B cell (primary cell): ENCODE measurements around the gene PSTK.

Experiments
- EZH2 ChIP-seq: IDR thresholded peaks from 2 replicates; pipeline ENCODE4 v1.6.1; 2012; ENCODE audit warnings: borderline replicate concordance, low read depth, mild to moderate bottlenecking, moderate library complexity, low read length; ENCODE audit not compliant: insufficient read depth, poor library complexity, severe bottlenecking
- TF ChIP-seq, protein P1 (sequence below): fragments of 200-600 bp; IDR thresholded peaks from one replicate; pipeline ENCODE4 v1.8.0; 2022; ENCODE audit warnings: antibody characterized with exemption, mild to moderate bottlenecking

DNA sequence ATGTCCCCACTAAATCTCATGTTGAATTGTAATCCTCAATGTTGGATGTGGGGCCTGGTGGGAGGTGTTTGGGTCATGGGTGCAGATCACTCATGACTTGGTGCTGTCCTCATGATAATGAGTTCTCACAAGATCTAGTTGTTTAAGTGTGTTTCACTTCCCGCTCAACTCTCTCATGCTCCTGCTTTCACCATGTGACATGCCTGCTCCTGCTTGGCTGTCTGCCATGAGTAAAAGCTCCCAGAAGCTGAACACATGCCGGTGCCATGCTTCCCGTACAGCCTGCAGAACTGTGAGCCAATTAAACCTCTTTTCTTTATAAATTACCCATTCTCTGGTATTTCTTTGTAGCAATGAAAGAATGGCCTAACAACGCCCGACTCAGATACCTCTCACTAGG, 6.2 kb upstream of the PSTK start:
- TF ChIP-seq, protein P1, sequence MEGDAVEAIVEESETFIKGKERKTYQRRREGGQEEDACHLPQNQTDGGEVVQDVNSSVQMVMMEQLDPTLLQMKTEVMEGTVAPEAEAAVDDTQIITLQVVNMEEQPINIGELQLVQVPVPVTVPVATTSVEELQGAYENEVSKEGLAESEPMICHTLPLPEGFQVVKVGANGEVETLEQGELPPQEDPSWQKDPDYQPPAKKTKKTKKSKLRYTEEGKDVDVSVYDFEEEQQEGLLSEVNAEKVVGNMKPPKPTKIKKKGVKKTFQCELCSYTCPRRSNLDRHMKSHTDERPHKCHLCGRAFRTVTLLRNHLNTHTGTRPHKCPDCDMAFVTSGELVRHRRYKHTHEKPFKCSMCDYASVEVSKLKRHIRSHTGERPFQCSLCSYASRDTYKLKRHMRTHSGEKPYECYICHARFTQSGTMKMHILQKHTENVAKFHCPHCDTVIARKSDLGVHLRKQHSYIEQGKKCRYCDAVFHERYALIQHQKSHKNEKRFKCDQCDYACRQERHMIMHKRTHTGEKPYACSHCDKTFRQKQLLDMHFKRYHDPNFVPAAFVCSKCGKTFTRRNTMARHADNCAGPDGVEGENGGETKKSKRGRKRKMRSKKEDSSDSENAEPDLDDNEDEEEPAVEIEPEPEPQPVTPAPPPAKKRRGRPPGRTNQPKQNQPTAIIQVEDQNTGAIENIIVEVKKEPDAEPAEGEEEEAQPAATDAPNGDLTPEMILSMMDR = no peak
- TF ChIP-seq EZH2 = no peak
